B cell (primary cell): ENCODE results near the gene NOA1.

Source experiments
- EZH2 ChIP-seq: IDR thresholded peaks from 2 replicates; pipeline ENCODE4 v1.6.1; 2012; ENCODE audit warnings: borderline replicate concordance, low read depth, mild to moderate bottlenecking, moderate library complexity, low read length; ENCODE audit not compliant: insufficient read depth, poor library complexity, severe bottlenecking
- TF ChIP-seq, protein P1 (sequence below): fragments of 200-600 bp; IDR thresholded peaks from one replicate; pipeline ENCODE4 v1.8.0; 2022; ENCODE audit warnings: antibody characterized with exemption, mild to moderate bottlenecking

DNA sequence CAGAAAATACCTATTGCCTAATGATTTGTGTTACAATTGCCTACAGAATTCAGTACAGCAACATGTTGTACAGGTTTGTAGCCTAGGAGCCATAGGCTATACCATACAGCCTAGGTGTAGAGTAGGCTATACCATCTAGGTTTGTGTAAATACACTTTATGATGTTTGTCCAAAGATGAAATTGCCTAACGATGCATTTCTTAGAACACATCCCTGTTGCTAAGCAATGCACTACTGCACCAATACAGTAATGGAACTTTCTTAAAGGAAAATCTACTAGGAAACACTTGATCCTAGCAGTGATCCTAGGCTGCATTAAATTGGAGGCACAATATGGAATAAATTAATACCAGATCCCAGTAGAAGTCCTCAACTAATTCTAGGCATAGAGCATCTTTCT, 18.3 kb downstream of the NOA1 start:
- TF ChIP-seq, protein P1, sequence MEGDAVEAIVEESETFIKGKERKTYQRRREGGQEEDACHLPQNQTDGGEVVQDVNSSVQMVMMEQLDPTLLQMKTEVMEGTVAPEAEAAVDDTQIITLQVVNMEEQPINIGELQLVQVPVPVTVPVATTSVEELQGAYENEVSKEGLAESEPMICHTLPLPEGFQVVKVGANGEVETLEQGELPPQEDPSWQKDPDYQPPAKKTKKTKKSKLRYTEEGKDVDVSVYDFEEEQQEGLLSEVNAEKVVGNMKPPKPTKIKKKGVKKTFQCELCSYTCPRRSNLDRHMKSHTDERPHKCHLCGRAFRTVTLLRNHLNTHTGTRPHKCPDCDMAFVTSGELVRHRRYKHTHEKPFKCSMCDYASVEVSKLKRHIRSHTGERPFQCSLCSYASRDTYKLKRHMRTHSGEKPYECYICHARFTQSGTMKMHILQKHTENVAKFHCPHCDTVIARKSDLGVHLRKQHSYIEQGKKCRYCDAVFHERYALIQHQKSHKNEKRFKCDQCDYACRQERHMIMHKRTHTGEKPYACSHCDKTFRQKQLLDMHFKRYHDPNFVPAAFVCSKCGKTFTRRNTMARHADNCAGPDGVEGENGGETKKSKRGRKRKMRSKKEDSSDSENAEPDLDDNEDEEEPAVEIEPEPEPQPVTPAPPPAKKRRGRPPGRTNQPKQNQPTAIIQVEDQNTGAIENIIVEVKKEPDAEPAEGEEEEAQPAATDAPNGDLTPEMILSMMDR = no peak
- TF ChIP-seq EZH2 = no peak
